ENCODE results near the gene HIPK4. TPM values are rescaled to one million over a fixed set of nuclear protein-coding genes. Genes with fewer than 3 reads are reported as not detected.
A peak's percentile ranks its signal among the peaks of the same experiment; 100 is the strongest.

The HIPK4 gene
- total and polyA plus RNA-seq, 2 experiments from 2014 or later: 0.19 to 0.43 TPM

DNA sequence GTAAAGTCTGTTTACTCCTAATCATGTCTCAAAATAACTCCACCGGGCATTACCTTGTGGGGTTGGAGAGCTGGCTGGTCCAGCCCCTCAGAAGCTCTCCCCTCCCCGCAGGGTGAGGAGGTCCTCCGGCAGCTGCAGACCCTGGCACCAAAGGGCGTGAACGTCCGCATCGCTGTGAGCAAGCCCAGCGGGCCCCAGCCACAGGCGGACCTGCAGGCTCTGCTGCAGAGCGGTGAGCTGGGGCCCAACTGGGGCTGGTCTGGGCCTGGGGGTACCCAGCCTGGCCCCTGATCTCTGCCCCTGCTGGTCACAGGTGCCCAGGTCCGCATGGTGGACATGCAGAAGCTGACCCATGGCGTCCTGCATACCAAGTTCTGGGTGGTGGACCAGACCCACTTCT, 20.2 kb downstream of the HIPK4 start:
- peaks cover 6% of the 10 kb centered on the region; the same call in 1 of the 2 replicates for H3K36me3 ChIP-seq (ENCODE audit: low read depth)
- H3K27me3 ChIP-seq (replicated peaks; ENCODE audit: insufficient read depth): no peaks in the 10 kb centered on the region
- H3K4me3 ChIP-seq: no peak overlapping the region
- no peaks in the 10 kb centered on the region for H3F3A ChIP-seq (ENCODE audit: insufficient read depth)
- no peak overlapping the region for H3K27ac ChIP-seq
- H2AFZ ChIP-seq: no peak overlapping the region
- in situ Hi-C loops (cut with MboI): no loop called here
- TF ChIP-seq EZH2 (IDR thresholded peaks at IDR 0.05; ENCODE audit: insufficient read depth, poor library complexity, severe bottlenecking): no peak
- TF ChIP-seq EZH2phosphoT487 (IDR thresholded peaks at IDR 0.05; ENCODE audit: insufficient read depth, low read depth): no peak
- no peak for DNase-seq
- no peaks in the 10 kb centered on the region for H4K20me1 ChIP-seq (ENCODE audit: insufficient read depth)
- H3K9me3 ChIP-seq (ENCODE audit: low read depth): no peaks in the 10 kb centered on the region
- no peak overlapping the region for H3K9ac ChIP-seq
- H3K4me1 ChIP-seq (ENCODE audit: insufficient read depth): no peaks in the 10 kb centered on the region
- WGBS, 2 experiments (ENCODE audit: low coverage in 1 of 2, low lambda C conversion rate in 2 of 2, missing lambda C conversion rate in 2 of 2): 95 to 97% methylated on average over 12 of the region's 12 CpGs
- no peak overlapping the region for H3K4me2 ChIP-seq (ENCODE audit: unreplicated experiment)
- no peaks in the 10 kb centered on the region for H3K9me2 ChIP-seq (ENCODE audit: insufficient read depth)
- H3K79me2 ChIP-seq (ENCODE audit: insufficient read depth): no peaks in the 10 kb centered on the region

DNA sequence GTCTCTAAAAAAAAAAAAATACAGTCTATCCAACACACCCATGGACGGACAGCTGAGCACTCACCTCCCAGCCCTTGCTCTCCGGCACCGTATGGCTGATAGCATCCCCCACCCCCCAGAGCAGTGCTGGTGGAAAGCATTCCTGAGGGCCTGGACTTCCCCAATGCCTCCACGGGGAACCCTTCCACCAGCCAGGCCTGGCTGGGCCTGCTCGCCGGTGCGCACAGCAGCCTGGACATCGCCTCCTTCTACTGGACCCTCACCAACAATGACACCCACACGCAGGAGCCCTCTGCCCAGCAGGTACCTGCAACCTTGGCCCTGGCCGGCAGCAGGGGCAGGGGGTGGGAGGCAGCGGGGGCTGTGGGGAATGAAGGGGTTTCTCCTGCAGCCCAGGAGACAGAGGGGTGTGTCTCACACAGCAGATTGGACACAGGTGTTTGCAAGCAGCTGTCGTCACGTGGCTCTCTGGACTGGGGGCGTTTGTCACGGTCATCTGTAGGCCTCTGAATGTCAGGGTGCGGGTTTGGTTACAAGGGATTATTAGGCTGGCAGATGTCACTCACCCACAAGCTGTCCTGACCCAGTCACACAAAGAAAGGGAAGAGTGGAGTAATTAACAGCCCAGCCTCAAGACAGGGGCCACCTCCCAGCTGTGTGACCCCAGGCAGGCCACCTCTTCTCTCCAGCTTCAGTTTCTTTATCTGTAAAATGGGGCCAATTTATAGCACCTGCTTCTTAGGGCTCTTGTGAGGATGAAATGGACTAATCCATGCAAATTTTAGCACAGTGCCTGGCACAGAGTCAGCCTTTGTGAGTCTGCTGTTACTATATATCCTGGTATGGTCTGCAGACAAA, 22.2 kb downstream of the HIPK4 start:
- no peaks in the 10 kb centered on the region for H4K20me1 ChIP-seq (ENCODE audit: insufficient read depth)
- no peak overlapping the region for H3K4me2 ChIP-seq (ENCODE audit: unreplicated experiment)
- peaks cover 3% of the 10 kb centered on the region; the same call in 1 of the 2 replicates for H3K36me3 ChIP-seq (ENCODE audit: low read depth)
- no peak for DNase-seq
- no peaks in the 10 kb centered on the region for H3F3A ChIP-seq (ENCODE audit: insufficient read depth)
- no peaks in the 10 kb centered on the region for H3K9me3 ChIP-seq (ENCODE audit: low read depth)
- H3K27me3 ChIP-seq (replicated peaks; ENCODE audit: insufficient read depth): no peaks in the 10 kb centered on the region
- in situ Hi-C loops (cut with MboI): no loop called here
- H2AFZ ChIP-seq: no peak overlapping the region
- no peak overlapping the region for H3K4me3 ChIP-seq
- no peaks in the 10 kb centered on the region for H3K79me2 ChIP-seq (ENCODE audit: insufficient read depth)
- TF ChIP-seq EZH2 (IDR thresholded peaks at IDR 0.05; ENCODE audit: insufficient read depth, poor library complexity, severe bottlenecking): no peak
- no peak for TF ChIP-seq EZH2phosphoT487 (IDR thresholded peaks at IDR 0.05; ENCODE audit: insufficient read depth, low read depth)
- H3K4me1 ChIP-seq (ENCODE audit: insufficient read depth): no peaks in the 10 kb centered on the region
- WGBS, 2 experiments (ENCODE audit: low coverage in 1 of 2, low lambda C conversion rate in 2 of 2, missing lambda C conversion rate in 2 of 2): 78 to 83% methylated on average over 12 to 16 of the region's 16 CpGs
- no peak overlapping the region for H3K27ac ChIP-seq
- H3K9me2 ChIP-seq (ENCODE audit: insufficient read depth): no peaks in the 10 kb centered on the region
- H3K9ac ChIP-seq: no peak overlapping the region

DNA sequence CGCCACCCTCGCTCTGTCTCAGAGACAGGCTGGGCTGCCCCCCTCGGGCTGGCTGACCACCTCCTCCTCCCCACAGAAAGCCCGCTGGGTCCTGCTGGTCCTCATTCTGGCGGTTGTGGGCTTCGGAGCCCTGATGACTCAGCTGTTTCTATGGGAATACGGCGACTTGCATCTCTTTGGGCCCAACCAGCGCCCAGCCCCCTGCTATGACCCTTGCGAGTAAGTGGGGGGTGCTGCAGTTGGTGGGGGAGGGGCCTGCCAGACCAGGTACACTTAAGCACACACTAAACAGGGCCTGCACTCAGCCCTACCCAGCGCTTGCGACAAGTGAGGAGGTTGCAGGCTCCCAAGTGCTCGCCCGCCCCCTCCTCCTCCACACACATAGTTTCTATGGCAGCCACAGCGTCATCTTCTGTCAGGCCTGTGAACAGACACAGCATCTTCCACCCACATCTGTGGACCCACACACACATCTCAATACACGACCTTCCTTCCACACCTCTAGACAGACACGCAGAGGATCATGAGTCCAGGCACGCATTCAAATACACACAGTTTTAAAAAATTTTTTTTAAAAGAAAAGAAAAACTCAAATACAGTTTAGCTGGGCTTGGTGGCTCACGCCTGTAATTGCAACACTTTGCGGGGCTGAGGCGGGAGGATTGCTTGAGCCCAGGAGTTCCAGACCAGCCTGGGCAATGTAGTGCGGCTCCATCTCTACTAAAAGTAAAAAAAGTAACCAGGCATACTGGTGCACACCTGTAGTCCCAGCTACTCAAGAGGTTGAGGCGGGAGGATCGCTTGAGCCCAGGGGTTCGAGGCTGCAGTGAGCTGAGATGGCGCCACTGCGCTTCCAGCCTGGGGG, 23.1 kb downstream of the HIPK4 start:
- H3K9me2 ChIP-seq (ENCODE audit: insufficient read depth): no peaks in the 10 kb centered on the region
- 86% methylated on average over 25 to 27 of the region's 27 CpGs for WGBS, 2 experiments (ENCODE audit: low coverage in 1 of 2, low lambda C conversion rate in 2 of 2, missing lambda C conversion rate in 2 of 2)
- no peaks in the 10 kb centered on the region for H4K20me1 ChIP-seq (ENCODE audit: insufficient read depth)
- H3K4me3 ChIP-seq: no peak overlapping the region
- H2AFZ ChIP-seq: no peak overlapping the region
- no peak for DNase-seq
- TF ChIP-seq EZH2phosphoT487 (IDR thresholded peaks at IDR 0.05; ENCODE audit: insufficient read depth, low read depth) (no peak), EZH2 (IDR thresholded peaks at IDR 0.05; ENCODE audit: insufficient read depth, poor library complexity, severe bottlenecking) (no peak)
- peaks cover 3% of the 10 kb centered on the region; the same call in 1 of the 2 replicates for H3K36me3 ChIP-seq (ENCODE audit: low read depth)
- in situ Hi-C loops (cut with MboI): no loop called here
- H3K4me1 ChIP-seq (ENCODE audit: insufficient read depth): no peaks in the 10 kb centered on the region
- no peaks in the 10 kb centered on the region for H3K79me2 ChIP-seq (ENCODE audit: insufficient read depth)
- no peaks in the 10 kb centered on the region for H3F3A ChIP-seq (ENCODE audit: insufficient read depth)
- no peak overlapping the region for H3K4me2 ChIP-seq (ENCODE audit: unreplicated experiment)
- no peaks in the 10 kb centered on the region for H3K27me3 ChIP-seq (replicated peaks; ENCODE audit: insufficient read depth)
- H3K9ac ChIP-seq: no peak overlapping the region
- H3K9me3 ChIP-seq (ENCODE audit: low read depth): no peaks in the 10 kb centered on the region
- H3K27ac ChIP-seq: no peak overlapping the region

DNA sequence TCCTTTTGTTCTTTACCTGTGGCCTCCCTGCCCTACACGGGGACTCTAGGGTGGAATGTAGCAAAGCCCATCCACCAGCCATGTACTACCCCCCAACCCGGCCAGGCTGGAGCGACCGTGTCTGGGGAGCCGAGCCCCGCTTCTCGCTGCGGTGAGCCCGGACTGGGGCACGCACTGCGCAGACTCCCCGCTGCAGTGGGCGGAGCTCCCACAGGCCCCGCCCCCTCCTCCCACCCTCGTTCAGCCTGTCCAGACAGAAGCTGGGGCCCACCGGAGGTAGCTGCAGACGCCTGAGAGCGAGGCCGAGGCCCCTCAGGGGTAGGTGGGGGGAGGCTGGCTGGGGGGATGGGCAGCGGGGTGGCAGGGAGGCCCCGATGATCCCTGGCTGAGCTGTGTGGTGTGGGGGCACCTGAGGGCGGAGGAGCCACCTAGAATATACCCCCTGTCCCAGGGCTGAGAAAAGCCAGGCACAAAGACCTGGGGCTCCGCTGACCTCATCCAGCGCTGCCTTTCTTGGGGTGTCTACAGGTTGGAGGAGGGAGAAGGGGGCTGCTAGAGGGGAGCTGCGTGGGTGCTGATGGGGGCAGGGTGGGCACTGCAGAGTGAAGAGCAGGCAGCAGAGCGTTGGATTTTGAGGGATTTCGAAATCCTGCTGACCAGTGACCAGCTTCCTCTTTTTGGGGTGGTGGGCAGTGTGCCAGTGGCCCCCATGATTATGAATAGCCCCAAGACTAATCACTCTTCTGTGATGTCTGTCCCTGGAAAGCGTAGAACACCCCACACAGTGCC, 24.2 kb downstream of the HIPK4 start:
- Histone ChIP-seq H3K4me3 (no peak overlapping the region), H4K20me1 (ENCODE audit: insufficient read depth) (no peaks in the 10 kb centered on the region), H3F3A (ENCODE audit: insufficient read depth) (no peaks in the 10 kb centered on the region), H3K36me3 (ENCODE audit: low read depth) (peaks cover 3% of the 10 kb centered on the region; the same call in 1 of the 2 replicates), H3K79me2 (ENCODE audit: insufficient read depth) (no peaks in the 10 kb centered on the region), H3K27ac (no peak overlapping the region), H2AFZ (no peak overlapping the region), H3K9me2 (ENCODE audit: insufficient read depth) (no peaks in the 10 kb centered on the region), H3K4me2 (ENCODE audit: unreplicated experiment) (no peak overlapping the region), H3K9me3 (ENCODE audit: low read depth) (no peaks in the 10 kb centered on the region), H3K27me3 (replicated peaks; ENCODE audit: insufficient read depth) (no peaks in the 10 kb centered on the region), H3K9ac (no peak overlapping the region), H3K4me1 (ENCODE audit: insufficient read depth) (no peaks in the 10 kb centered on the region)
- DNase-seq: peak; percentile 16
- TF ChIP-seq EZH2 (IDR thresholded peaks at IDR 0.05; ENCODE audit: insufficient read depth, poor library complexity, severe bottlenecking) (no peak), EZH2phosphoT487 (IDR thresholded peaks at IDR 0.05; ENCODE audit: insufficient read depth, low read depth) (no peak)
- in situ Hi-C loops (cut with MboI): no loop called here
- WGBS, 2 experiments (ENCODE audit: low coverage in 1 of 2, low lambda C conversion rate in 2 of 2, missing lambda C conversion rate in 2 of 2): 41 to 59% methylated on average over 6 to 28 of the region's 28 CpGs
